Measurements from ENCODE around the gene SH3GL2.

The SH3GL2 gene

GRCh38 chr9:17669206-17669605, 90.3 kb downstream of the SH3GL2 start:
- DNase-seq: no peak

GRCh38 chr9:17682684-17683083, 103.8 kb downstream of the SH3GL2 start:
- no peak for DNase-seq

GRCh38 chr9:17688834-17689233, 110.0 kb downstream of the SH3GL2 start:
- DNase-seq: no peak

- DNase-seq: no peak
Measured at GRCh38 chr9:17694336-17694735, 115.5 kb downstream of the SH3GL2 start.

GRCh38 chr9:17695482-17695881, 116.6 kb downstream of the SH3GL2 start:
- DNase-seq: no peak

GRCh38 chr9:17699615-17700330, 120.9 kb downstream of the SH3GL2 start:
- no peak for DNase-seq

GRCh38 chr9:17706347-17706746, 127.5 kb downstream of the SH3GL2 start:
- DNase-seq: no peak

GRCh38 chr9:17719053-17719452, 140.2 kb downstream of the SH3GL2 start:
- DNase-seq: no peak

- no peak for DNase-seq
Measured at GRCh38 chr9:17721954-17722353, 143.1 kb downstream of the SH3GL2 start.

- DNase-seq: no peak
Measured at GRCh38 chr9:17723656-17724055, 144.8 kb downstream of the SH3GL2 start.

GRCh38 chr9:17725399-17726010, 146.6 kb downstream of the SH3GL2 start:
- DNase-seq: no peak

GRCh38 chr9:17726298-17726697, 147.4 kb downstream of the SH3GL2 start:
- DNase-seq: no peak

- no peak for DNase-seq
Measured at GRCh38 chr9:17730899-17731298, 152.0 kb downstream of the SH3GL2 start.

GRCh38 chr9:17731308-17731707, 152.4 kb downstream of the SH3GL2 start:
- no peak for DNase-seq

- no peak for DNase-seq
Measured at GRCh38 chr9:17734674-17735073, 155.8 kb downstream of the SH3GL2 start.

- DNase-seq: no peak
Measured at GRCh38 chr9:17735859-17736258, 157.0 kb downstream of the SH3GL2 start.

- DNase-seq: no peak
Measured at GRCh38 chr9:17739022-17739421, 160.2 kb downstream of the SH3GL2 start.

- DNase-seq: no peak
Measured at GRCh38 chr9:17739736-17740135, 160.9 kb downstream of the SH3GL2 start.

- DNase-seq: no peak
Measured at GRCh38 chr9:17742067-17742466, 163.2 kb downstream of the SH3GL2 start.

- no peak for DNase-seq
Measured at GRCh38 chr9:17744786-17745185, 165.9 kb downstream of the SH3GL2 start.

- no peak for DNase-seq
Measured at GRCh38 chr9:17750269-17750668, 171.4 kb downstream of the SH3GL2 start.

- no peak for DNase-seq
Measured at GRCh38 chr9:17751486-17751885, 172.6 kb downstream of the SH3GL2 start.

- DNase-seq: no peak
Measured at GRCh38 chr9:17752021-17752420, 173.2 kb downstream of the SH3GL2 start.

- DNase-seq: no peak
Measured at GRCh38 chr9:17757816-17758215, 178.9 kb downstream of the SH3GL2 start.

GRCh38 chr9:17760250-17760649, 181.4 kb downstream of the SH3GL2 start:
- DNase-seq: no peak
